ENCODE data around the gene NR4A1. TPM values are rescaled to one million over a fixed set of nuclear protein-coding genes. Genes with fewer than 3 reads are reported as not detected.

The NR4A1 gene
- total RNA-seq, 1 donor = 2.2 TPM

- DNase-seq (ENCODE audit: low read depth) = no peak
- no peak for TF ChIP-seq CTCF (IDR thresholded peaks at IDR 0.05; ENCODE audit: insufficient read depth, low read depth, low read length)
- H3K4me3 ChIP-seq (ENCODE audit: low read depth, low read length) = peak overlapping the region; percentile 19
Measured at GRCh38 chr12:52010692-52011601, 40.3 kb upstream of the NR4A1 start.

DNA sequence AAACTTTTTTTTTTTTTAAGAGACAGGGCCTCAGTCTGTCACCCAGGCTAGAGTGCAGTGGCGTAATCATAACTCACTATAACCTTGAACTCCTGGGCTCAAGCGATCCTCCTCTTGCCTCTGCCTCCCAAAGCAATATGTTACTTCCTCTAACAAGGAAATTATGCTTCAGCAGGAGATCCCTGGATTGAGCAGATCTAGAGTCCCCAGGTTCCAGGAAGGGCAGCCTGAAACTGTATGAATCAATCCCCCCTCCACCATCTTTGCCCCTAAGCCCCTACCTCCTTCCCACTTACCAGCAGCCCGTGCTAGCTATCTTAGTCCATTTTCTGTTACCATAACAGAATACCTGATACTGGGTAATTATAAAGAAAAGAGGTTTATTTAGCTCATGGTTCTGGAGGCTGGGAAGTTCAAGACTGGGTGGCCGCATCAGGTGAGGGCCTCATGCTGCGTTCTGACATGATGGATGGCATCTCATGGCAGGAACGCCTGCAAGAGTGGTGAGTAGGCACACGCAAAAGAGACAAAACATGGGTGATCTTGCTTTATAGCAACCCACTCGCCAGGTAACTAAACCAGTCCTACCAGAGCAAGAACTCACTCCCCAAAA lies 39.5 kb upstream of the NR4A1 start:
- H3K4me3 ChIP-seq (ENCODE audit: low read depth, low read length) = no peak overlapping the region
- DNase-seq (ENCODE audit: low read depth) = no peak
- no peak for TF ChIP-seq CTCF (IDR thresholded peaks at IDR 0.05; ENCODE audit: insufficient read depth, low read depth, low read length)

GRCh38 chr12:52013626-52014310 lies 37.5 kb upstream of the NR4A1 start:
- DNase-seq (ENCODE audit: low read depth) = no peak
- no peak overlapping the region for H3K4me3 ChIP-seq (ENCODE audit: low read depth, low read length)
- no peak for TF ChIP-seq CTCF (IDR thresholded peaks at IDR 0.05; ENCODE audit: insufficient read depth, low read depth, low read length)

GRCh38 chr12:52014567-52015530 lies 36.4 kb upstream of the NR4A1 start:
- DNase-seq (ENCODE audit: low read depth) = no peak
- no peak overlapping the region for H3K4me3 ChIP-seq (ENCODE audit: low read depth, low read length)
- no peak for TF ChIP-seq CTCF (IDR thresholded peaks at IDR 0.05; ENCODE audit: insufficient read depth, low read depth, low read length)

- no peak overlapping the region for H3K4me3 ChIP-seq (ENCODE audit: low read depth, low read length)
- DNase-seq (ENCODE audit: low read depth) = no peak
- no peak for TF ChIP-seq CTCF (IDR thresholded peaks at IDR 0.05; ENCODE audit: insufficient read depth, low read depth, low read length)
Measured at GRCh38 chr12:52015532-52016041, 35.7 kb upstream of the NR4A1 start.
